ENCODE results near the gene ERO1A.
"Not testable (repeated sequence)": the region's sequence is repeated elsewhere in the genome, so short reads cannot be mapped to it uniquely, and the experiment has no call there.

Gene ERO1A

DNA sequence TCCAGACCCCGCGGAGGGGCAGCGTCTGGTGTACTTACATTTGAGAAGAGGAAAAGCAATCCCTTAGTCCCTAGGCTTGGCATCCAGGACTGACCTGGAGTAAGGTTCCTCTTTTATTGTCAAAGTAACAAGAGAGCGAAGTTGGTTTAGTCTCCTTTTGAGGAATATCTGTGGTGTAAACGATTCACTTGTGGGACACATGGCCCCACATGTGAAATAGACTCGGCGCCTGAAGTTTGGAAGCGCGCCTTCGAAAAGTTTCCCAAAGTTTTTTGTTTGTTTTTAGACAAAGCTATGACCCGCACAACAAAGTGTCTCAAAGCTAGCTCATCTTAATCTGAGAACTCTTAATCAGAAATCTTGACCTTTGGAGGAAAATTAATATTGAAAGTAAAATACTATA, 35.4 kb upstream of the ERO1A start:
- TF ChIP-seq, protein P1, sequence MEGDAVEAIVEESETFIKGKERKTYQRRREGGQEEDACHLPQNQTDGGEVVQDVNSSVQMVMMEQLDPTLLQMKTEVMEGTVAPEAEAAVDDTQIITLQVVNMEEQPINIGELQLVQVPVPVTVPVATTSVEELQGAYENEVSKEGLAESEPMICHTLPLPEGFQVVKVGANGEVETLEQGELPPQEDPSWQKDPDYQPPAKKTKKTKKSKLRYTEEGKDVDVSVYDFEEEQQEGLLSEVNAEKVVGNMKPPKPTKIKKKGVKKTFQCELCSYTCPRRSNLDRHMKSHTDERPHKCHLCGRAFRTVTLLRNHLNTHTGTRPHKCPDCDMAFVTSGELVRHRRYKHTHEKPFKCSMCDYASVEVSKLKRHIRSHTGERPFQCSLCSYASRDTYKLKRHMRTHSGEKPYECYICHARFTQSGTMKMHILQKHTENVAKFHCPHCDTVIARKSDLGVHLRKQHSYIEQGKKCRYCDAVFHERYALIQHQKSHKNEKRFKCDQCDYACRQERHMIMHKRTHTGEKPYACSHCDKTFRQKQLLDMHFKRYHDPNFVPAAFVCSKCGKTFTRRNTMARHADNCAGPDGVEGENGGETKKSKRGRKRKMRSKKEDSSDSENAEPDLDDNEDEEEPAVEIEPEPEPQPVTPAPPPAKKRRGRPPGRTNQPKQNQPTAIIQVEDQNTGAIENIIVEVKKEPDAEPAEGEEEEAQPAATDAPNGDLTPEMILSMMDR (conservative IDR thresholded peaks at IDR 0.05; ENCODE audit: control insufficient read depth, insufficient read depth, low read depth, low read length), result no peak
- peak overlapping the region; percentile 93 for H3K4me3 ChIP-seq (ENCODE audit: control insufficient read depth, low read depth, low read length)
- peak; percentile 23 for DNase-seq (ENCODE audit: low read depth)

DNA sequence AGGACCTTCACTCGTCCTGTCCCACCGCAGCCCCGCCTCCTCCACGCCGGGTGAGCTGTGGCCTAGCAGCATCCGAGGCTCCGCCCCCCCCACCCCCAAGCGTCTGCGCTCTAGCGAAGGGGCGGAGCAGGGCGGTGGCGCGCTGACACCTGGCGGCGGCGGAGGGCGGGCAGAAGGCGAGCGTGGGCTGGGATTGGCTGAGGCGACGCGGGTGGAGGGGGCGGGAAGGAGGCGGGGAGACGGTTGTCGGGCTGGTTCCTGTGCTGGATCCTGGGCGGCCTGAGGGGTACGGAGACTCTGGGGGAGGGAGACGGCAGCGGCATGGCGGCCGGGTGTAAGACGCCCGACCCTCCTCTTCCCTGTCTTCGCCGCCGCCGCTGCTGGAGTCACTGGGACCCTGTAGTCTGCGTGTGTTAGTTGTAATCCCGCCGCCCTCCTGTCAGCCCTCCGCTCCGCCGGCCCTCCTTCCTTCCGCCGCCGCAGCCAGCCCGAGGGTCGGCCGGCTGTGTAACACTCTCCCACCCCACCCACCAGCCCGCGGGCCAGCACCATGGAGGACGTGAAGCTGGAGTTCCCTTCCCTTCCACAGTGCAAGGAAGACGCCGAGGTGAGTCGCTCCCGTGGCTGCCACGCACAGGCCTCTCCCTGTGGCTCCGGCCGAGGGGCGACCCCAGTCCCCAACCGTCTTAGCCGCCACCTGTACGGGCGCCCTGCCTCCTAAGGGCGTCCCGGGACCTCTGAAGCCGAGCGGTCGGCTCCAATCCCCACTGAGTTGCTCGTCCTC, 34.8 kb upstream of the ERO1A start, which contains the start of gene STYX:
TSS of gene STYX (plus strand) at position 242 of the 784 bp plus-strand sequence. CDS start at position 551, 309 bp downstream.
- TF ChIP-seq, protein P1 (conservative IDR thresholded peaks at IDR 0.05; ENCODE audit: control insufficient read depth, insufficient read depth, low read depth, low read length), result no peak
- H3K4me3 ChIP-seq (ENCODE audit: control insufficient read depth, low read depth, low read length), result peak within 1 kb of the TSS; percentile 93
- peak; percentile 96 for DNase-seq (ENCODE audit: low read depth)

DNA sequence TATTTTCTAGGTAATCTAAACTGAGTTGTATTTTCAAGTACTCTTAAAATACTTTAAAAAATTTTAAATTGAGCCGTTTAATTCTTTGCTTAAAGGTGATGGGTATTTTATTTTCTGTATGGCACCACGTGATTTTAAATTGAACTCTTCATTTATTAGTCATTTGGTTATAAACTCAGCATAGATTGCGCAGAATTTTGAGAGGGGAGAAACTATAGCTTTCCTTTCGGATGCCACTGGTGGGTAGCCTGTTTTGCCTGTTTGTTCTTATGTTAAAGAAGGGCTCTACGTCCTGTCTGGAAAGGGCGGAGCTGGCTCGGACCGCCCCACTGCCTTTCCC, 34.2 kb upstream of the ERO1A start:
- DNase-seq (ENCODE audit: low read depth), result no peak
- peak overlapping the region; percentile 18 for H3K4me3 ChIP-seq (ENCODE audit: control insufficient read depth, low read depth, low read length)
- TF ChIP-seq, protein P1 (conservative IDR thresholded peaks at IDR 0.05; ENCODE audit: control insufficient read depth, insufficient read depth, low read depth, low read length), result no peak

DNA sequence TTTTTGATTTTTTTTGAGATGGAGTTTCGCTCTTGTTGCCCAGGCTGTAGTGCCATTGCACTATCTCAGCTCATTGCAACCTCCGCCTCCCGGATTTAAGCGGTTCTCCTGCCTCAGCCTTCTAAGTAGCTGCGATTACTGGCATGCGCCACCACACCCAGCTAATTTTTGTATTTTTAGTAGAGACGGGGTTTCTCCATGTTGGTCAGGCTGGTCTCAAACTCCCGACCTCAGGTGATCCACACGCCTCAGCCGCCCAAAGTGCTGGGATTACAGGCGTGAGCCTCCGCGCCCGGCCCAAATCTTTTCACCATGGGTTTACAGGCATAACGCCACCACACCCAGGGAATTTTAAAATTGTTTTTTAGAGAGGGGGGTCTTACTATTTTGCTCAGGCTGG, 33.7 kb upstream of the ERO1A start:
- not testable (repeated sequence) for DNase-seq (ENCODE audit: low read depth); H3K4me3 ChIP-seq (ENCODE audit: control insufficient read depth, low read depth, low read length)

DNA sequence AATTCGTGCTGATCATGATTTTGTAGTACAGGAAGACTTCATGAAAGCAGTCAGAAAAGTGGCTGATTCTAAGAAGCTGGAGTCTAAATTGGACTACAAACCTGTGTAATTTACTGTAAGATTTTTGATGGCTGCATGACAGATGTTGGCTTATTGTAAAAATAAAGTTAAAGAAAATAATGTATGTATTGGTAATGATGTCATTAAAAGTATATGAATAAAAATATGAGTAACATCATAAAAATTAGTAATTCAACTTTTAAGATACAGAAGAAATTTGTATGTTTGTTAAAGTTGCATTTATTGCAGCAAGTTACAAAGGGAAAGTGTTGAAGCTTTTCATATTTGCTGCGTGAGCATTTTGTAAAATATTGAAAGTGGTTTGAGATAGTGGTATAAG, 32.2 kb upstream of the ERO1A start:
- DNase-seq (ENCODE audit: low read depth); H3K4me3 ChIP-seq (ENCODE audit: control insufficient read depth, low read depth, low read length): not testable (repeated sequence)

DNA sequence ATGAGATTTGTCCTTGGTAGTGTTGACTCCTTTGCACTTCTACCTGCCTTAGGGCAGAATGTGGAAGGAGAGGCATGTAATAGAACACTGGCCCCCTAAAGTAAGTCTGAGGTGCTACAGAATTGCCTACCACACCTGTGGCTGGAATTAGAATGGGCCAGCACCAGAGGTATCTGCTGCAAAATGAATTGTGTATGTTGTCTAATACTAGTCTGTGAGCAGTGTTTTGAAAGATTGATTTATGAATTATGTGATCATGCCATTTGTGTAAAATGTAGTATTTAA, 28.9 kb upstream of the ERO1A start:
- DNase-seq (ENCODE audit: low read depth), result no peak
- H3K4me3 ChIP-seq (ENCODE audit: control insufficient read depth, low read depth, low read length), result no peak overlapping the region
- TF ChIP-seq, protein P1 (conservative IDR thresholded peaks at IDR 0.05; ENCODE audit: control insufficient read depth, insufficient read depth, low read depth, low read length), result no peak

DNA sequence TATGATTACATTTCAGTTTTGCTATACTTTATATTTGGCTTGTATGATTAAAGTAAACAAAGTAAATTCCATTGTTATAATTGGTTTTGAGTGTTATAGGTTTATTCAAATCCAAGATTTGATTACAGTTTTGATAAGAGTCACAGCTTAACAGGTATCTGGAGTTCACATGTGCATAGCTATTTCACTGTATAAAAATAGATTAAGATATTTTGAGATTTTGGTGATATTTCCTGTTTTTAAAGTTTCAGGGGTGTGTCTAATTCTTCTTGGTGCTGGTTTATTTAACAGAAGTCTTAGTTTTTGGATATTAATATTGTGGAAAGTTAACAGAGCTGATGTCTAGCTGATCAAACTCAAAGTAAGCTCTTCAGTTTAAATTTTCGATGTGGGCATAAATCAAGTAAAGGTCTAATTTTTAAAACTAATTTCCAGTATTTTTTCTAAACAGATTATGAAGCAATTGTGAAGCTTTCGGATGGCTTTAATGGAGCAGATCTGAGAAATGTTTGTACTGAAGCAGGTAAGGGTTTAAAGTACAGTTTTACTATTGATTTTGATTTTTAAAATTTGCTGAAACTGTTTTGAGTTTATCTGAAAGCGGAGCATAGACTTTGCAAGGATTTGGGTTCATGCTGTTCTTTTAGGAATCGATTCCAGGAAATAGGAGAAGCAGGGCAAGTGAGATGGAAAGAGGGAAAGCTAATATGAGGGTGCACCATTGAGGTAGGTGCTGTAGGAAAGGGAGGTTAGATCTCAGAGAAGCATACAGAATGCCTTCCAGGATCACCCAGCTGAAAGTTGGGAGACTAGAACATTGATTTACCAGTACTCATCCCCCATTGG, 28.4 kb upstream of the ERO1A start:
- DNase-seq (ENCODE audit: low read depth), result no peak
- TF ChIP-seq, protein P1 (conservative IDR thresholded peaks at IDR 0.05; ENCODE audit: control insufficient read depth, insufficient read depth, low read depth, low read length), result no peak
- H3K4me3 ChIP-seq (ENCODE audit: control insufficient read depth, low read depth, low read length), result no peak overlapping the region
